PC-3 (cell line): Measurements from ENCODE around the gene GOLGA6C.

ENCODE experiments used
- CTCF ChIP-seq: fragments of 300-600 bp; sonication (generic); conservative IDR thresholded peaks from 2 replicates; pipeline ENCODE4 v1.5.1; 2017; ENCODE audit warnings: antibody characterized with exemption, low read depth, mild to moderate bottlenecking, low read length
- EZH2 ChIP-seq: fragments of 300-600 bp; sonication (generic); IDR thresholded peaks from one replicate; pipeline ENCODE4 v1.6.1; 2017; ENCODE audit warnings: antibody characterized with exemption, mild to moderate bottlenecking, low read length; ENCODE audit not compliant: unreplicated experiment

DNA sequence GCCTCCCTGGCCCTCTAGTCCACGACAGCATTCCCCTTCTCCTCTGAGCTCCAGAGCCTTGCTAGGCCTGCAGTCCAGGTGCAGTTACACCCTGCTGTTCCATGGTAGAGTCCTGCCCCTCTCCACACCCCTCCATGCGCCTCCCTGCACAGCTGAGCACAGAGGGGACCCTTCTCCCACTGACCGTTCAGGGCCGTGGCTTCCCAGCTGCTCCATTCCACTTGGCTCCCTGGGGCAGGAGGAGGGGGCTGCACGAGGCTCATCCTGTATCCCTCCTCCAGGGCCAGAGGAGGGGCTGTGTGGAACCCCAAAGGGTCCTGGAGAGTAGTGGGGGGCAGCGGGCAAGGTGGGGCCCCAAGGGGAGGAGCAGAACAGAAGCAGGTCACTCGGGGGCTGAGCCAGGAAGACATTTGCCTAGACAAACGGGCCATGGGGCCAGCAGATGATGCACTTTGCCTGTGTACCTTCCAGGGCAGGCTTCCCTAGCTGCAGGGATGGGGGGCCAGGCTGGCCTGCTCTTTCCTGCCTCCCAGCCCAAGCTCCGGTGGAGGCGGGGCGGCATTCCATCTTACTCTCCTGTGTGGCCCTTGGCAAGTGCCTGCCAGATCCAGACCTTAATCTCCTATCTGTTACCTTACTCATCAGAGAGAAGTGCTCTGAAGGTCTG is 20.7 kb upstream of the GOLGA6C start:
- no peak for TF ChIP-seq CTCF
- no peak for TF ChIP-seq EZH2
